HCT116 (cell line): ENCODE data around the gene DPY19L2.
"Not testable (repeated sequence)": the region's sequence is repeated elsewhere in the genome, so short reads cannot be mapped to it uniquely, and the experiment has no call there.

ENCODE experiments used
- CTCF ChIP-seq, 3 experiments: fragments of 200-600 bp in 1 of 3; sonication (generic) in 1 of 3; IDR thresholded peaks in 2 of 3; conservative IDR thresholded peaks in 1 of 3; 2 replicates each; pipeline ENCODE4 v1.5.1; 2012 to 2017; ENCODE audit warnings: low read depth in 2 of 3, low read length in 2 of 3, antibody characterized with exemption in 1 of 3, borderline replicate concordance in 1 of 3, control low read depth in 1 of 3, mild to moderate bottlenecking in 1 of 3, mixed read lengths in 1 of 3, mixed run types in 1 of 3, moderate library complexity in 1 of 3; ENCODE audit not compliant: insufficient read depth in 1 of 3
- POLR2AphosphoS5 ChIP-seq: IDR thresholded peaks from 2 replicates; pipeline ENCODE4 v1.6.1; 2011; ENCODE audit warnings: mild to moderate bottlenecking, low read depth, low read length, moderate library complexity
- SIN3A ChIP-seq: IDR thresholded peaks from 2 replicates; pipeline ENCODE4 v1.6.1; 2012; ENCODE audit warnings: low read depth

- not testable (repeated sequence) for TF ChIP-seq POLR2AphosphoS5; CTCF (IDR thresholded peaks at IDR 0.05 in 2 of 3, conservative IDR thresholded peaks at IDR 0.05 in 1 of 3; ENCODE audit: borderline replicate concordance in 1 of 3, insufficient read depth in 1 of 3, low read depth in 2 of 3, low read length in 2 of 3); SIN3A
Observed at GRCh38 chr12:63583289-63583688, 85.0 kb downstream of the DPY19L2 start.
